Pancreas (tissue), 10 donors: ENCODE measurements around the gene RAD52. TPM values are rescaled to one million over a fixed set of nuclear protein-coding genes. Genes with fewer than 3 reads are reported as not detected.

Experiments
- ATAC-seq, 4 donors: fragments of 200-7000 bp; cut with Tn5 transposase; one replicate each; pipeline versions ENCODE4 v1.8.0 to v1.9.1; 2020; ENCODE audit warnings: mild to moderate bottlenecking in 4 of 4, moderate library complexity in 4 of 4
- DNase-seq, 6 donors: peaks; one replicate each; pipeline ENCODE4 v3.0.0-alpha.2; 2020
- FAIRE-seq: peaks from 2 replicates; lab custom pipeline; 2012; peaks lifted over from hg19 to GRCh38; lab: Jason Lieb, UNC
- H3K27ac ChIP-seq, 4 donors: fragments of 200-600 bp; sonication (generic); 1 replicate in 3 of 4; 2 replicates in 1 of 4; pipeline versions ENCODE4 v1.5.0 to v1.8.0; 2020
- H3K27me3 ChIP-seq, 4 donors: fragments of 200-600 bp; one replicate each; pipeline ENCODE4 v1.8.0; 2021
- H3K36me3 ChIP-seq, 3 donors: fragments of 200-600 bp; sonication (generic) in 1 of 3; one replicate each; pipeline versions ENCODE4 v1.5.0 to v1.8.0; 2020 to 2021
- H3K4me1 ChIP-seq, 3 donors: fragments of 200-600 bp; one replicate each; pipeline ENCODE4 v1.8.0; 2021
- H3K4me3 ChIP-seq, 4 donors: fragments of 200-600 bp; sonication (generic) in 2 of 4; one replicate each; pipeline versions ENCODE4 v1.5.0 to v1.8.0; 2020 to 2021
- H3K9me3 ChIP-seq, 4 donors: fragments of 200-600 bp; one replicate each; pipeline ENCODE4 v1.8.0; 2021
- WGBS, 2 donors: extraction: QIAGEN DNeasy Blood & Tissue Kit; methylation state at CpG; one replicate each; pipeline ENCODE4 v1.1.7; 2013; 5-methylcytosine and 5-hydroxymethylcytosine counted together
- intact Hi-C, 3 donors: fragments of 100-400 bp; cut with DNase I; formaldehyde crosslinking; loops; one replicate each; pipeline versions ENCODE4 v1.11.1 to v1.14.2; 2022
- polyA plus RNA-seq, 2 donors: library from polyadenylated mRNA; stranded (reverse); fragments of 200-250 nt; gene quantifications; one replicate each; pipeline ENCODE4 v1.2.3, GENCODE V29; 2013
- total RNA-seq, 6 donors: library from RNA; stranded (reverse); fragmentation: NEBNext Ultra II Directional in 4 of 6; extraction: Animal tissue kit (Norgen Biotek cat#: 25700) in 4 of 6; gene quantifications; one replicate each; pipeline versions ENCODE4 v1.2.1 to v1.2.4, GENCODE V29; 2021 to 2023
- TF ChIP-seq, protein P1 (sequence below), 4 donors: fragments of 200-600 bp; sonication (generic) in 3 of 4; IDR thresholded peaks; one replicate each; pipeline versions ENCODE4 v1.5.0 to v1.8.0; 2021; ENCODE audit warnings: antibody characterized with exemption in 4 of 4
- donor health status: healthy with polysubstance abuse.
- donor health status: DM: no; HTN: no; CAD: no; lungs with moderate emphysema.
- donor health status: DM: no; HTN: no; CAD: no.
- donor health status: control.
- donor health status: control.
- donor health status: Bipolar disorder and iron deficiency.
- donor health status: DM: yes; HTN: yes; CAD: no.
- donor health status: DM: no; HTN: no; CAD: no.
- donor health status: DM: no; HTN: no; CAD: no.
- donor health status: DM: yes; HTN: yes; CAD: no.

RAD52 gene
- total and polyA plus RNA-seq, 8 donors, result 5.0 to 15.5 (median 7.2) TPM

GRCh38 chr12:916712-917445 is 32.6 kb downstream of the RAD52 start:
- intact Hi-C loops, result no loop called here
- FAIRE-seq, result no peak
- no peak for ATAC-seq
- no peaks in the 10 kb centered on the region for H3K9me3 ChIP-seq
- no peak for DNase-seq
- 92 to 93% methylated on average over 23 of the region's 23 CpGs for WGBS, 2 donors
- no peak overlapping the region for H3K4me3 ChIP-seq
- H3K27ac ChIP-seq, result no peak overlapping the region
- peaks cover 3 to 37% (median 13%) of the 10 kb centered on the region in 3 donors for H3K36me3 ChIP-seq
- TF ChIP-seq, protein P1, sequence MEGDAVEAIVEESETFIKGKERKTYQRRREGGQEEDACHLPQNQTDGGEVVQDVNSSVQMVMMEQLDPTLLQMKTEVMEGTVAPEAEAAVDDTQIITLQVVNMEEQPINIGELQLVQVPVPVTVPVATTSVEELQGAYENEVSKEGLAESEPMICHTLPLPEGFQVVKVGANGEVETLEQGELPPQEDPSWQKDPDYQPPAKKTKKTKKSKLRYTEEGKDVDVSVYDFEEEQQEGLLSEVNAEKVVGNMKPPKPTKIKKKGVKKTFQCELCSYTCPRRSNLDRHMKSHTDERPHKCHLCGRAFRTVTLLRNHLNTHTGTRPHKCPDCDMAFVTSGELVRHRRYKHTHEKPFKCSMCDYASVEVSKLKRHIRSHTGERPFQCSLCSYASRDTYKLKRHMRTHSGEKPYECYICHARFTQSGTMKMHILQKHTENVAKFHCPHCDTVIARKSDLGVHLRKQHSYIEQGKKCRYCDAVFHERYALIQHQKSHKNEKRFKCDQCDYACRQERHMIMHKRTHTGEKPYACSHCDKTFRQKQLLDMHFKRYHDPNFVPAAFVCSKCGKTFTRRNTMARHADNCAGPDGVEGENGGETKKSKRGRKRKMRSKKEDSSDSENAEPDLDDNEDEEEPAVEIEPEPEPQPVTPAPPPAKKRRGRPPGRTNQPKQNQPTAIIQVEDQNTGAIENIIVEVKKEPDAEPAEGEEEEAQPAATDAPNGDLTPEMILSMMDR (IDR thresholded peaks at IDR 0.05), result no peak
- no peaks in the 10 kb centered on the region for H3K27me3 ChIP-seq
- H3K4me1 ChIP-seq, result no peaks in the 10 kb centered on the region

DNA sequence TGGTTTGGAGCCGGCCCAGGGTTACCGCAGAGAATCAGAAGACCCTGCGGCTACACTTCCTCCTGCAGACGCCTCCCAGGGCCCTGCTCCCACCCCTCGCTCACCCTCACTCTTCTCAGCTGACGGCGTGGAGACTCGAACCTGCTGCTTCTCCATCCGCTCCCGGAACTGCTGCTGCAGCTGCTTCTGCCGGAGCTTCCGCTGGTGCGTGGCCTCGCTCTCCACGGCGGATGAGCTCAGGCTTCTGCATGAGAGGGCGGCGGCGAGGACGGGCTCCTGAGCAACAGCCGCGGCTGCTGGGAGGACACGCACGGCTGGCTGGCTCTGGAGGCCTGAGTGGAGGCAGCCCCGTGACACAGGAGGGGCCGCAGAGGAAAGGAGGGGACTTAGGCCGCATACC is 33.3 kb downstream of the RAD52 start:
- H3K9me3 ChIP-seq, result no peaks in the 10 kb centered on the region
- ATAC-seq (peak in 1 of 4 donors; percentile 22), DNase-seq (peak in 1 of 6 donors; percentile 57), FAIRE-seq (no peak)
- intact Hi-C loops, result no loop called here
- TF ChIP-seq, protein P1 (IDR thresholded peaks at IDR 0.05), result no peak
- no peak overlapping the region for H3K4me3 ChIP-seq
- H3K4me1 ChIP-seq, result no peaks in the 10 kb centered on the region
- peaks cover 3 to 37% (median 13%) of the 10 kb centered on the region in 3 donors for H3K36me3 ChIP-seq
- 95 to 97% methylated on average over 25 to 27 of the region's 27 CpGs for WGBS, 2 donors
- no peaks in the 10 kb centered on the region for H3K27me3 ChIP-seq
- H3K27ac ChIP-seq, result no peak overlapping the region

- 84 to 89% methylated on average over 5 of the region's 5 CpGs for WGBS, 2 donors
- Histone ChIP-seq H3K36me3 (peaks cover 3 to 37% (median 13%) of the 10 kb centered on the region in 3 donors), H3K27me3 (no peaks in the 10 kb centered on the region), H3K4me3 (no peak overlapping the region), H3K27ac (no peak overlapping the region), H3K9me3 (no peaks in the 10 kb centered on the region), H3K4me1 (no peaks in the 10 kb centered on the region)
- FAIRE-seq (no peak), DNase-seq (no peak), ATAC-seq (no peak)
- intact Hi-C loops, result no loop called here
- TF ChIP-seq, protein P1 (IDR thresholded peaks at IDR 0.05), result no peak
These were observed 34.4 kb downstream of the RAD52 start for GRCh38 chr12:915090-915489.

DNA sequence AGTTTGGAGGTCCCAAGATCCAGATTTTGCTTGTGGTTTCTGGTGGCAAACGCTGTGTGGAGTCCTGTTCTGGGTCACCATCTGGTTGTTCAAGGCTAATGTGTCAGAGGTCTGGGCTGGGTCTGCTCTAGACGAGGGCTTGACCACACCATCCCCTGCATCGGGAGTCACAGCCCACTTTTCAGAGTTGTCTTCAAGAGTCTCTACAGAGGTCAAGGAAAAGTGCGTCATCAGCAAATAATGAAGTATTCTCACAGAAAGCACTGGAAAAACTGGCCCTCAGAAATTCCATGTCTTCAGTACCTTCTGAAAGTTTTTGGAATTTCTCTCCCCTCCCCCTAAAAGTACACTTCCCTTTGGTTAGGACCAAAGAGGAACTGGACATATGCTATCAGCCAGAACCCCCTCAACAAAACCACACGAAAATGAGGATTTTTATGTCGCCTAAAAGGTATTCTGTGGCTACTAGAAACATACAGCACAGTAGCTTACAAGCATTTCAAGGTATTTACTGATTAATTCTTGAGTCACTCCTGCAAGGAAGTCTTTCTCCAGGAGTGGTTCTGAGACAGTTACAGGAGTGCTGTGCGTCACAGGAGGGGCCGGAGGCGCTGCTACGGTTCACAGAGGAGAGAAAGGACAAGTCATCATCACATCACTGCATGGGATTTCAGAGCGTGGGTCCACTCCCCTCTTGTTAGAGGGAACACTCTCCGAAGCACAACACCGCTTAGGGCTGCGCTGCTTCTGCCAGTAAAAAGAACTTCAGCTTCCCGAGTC is 35.4 kb downstream of the RAD52 start:
- no peak for FAIRE-seq
- no peaks in the 10 kb centered on the region for H3K4me1 ChIP-seq
- no peak for ATAC-seq
- no peak for DNase-seq
- H3K4me3 ChIP-seq, result no peak overlapping the region
- no peaks in the 10 kb centered on the region for H3K9me3 ChIP-seq
- no peaks in the 10 kb centered on the region for H3K27me3 ChIP-seq
- TF ChIP-seq, protein P1 (IDR thresholded peaks at IDR 0.05), result no peak
- WGBS, 2 donors, result 88% methylated on average over 15 of the region's 15 CpGs
- H3K27ac ChIP-seq, result no peak overlapping the region
- H3K36me3 ChIP-seq, result peaks cover 3 to 37% (median 13%) of the 10 kb centered on the region in 3 donors
- intact Hi-C loops, result no loop called here
